CD1c-positive myeloid dendritic cell (primary cell): ENCODE results near the gene SSC4D.
"Not testable (repeated sequence)": the region's sequence is repeated elsewhere in the genome, so short reads cannot be mapped to it uniquely, and the experiment has no call there.

ENCODE experiments used
- DNase-seq: peaks from one replicate; pipeline ENCODE4 v3.0.0-alpha.2; 2016; ENCODE audit errors: extremely low spot score

SSC4D gene

GRCh38 chr7:76421097-76421496, 11.6 kb upstream of the SSC4D start:
- DNase-seq, result not testable (repeated sequence)

DNA sequence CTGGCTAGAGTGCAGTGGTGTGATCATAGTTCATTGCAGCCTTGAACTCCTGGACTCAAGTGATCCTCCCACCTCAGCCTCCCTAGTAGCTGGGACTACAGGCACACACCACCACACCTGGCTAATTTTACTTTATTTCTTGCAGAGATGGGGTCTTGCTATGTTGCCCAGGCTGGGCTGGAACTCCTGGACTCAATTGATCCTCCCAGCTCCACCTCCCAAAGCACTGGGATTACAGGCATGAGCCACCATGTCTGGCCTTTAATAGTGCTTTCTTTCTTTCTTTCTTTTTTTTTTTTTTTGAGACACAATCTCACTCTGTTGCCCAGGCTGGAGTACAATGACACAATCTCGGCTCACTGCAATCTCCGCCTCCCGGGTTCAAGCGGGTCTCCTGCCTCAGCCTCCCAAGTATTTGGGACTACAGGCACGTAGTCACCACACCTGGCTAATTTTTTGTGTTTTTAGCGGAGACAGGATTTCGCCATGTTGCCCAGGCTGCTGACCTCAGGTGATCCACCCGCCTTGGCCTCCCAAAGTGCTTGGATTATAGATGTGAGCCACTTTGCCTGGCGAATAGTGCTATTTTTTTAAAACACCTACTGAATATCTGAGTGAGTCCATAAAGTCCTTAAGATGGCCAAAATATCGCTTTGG, 8.3 kb upstream of the SSC4D start:
- DNase-seq, result not testable (repeated sequence)

- DNase-seq, result no peak
Observed at GRCh38 chr7:76412249-76412648, 2.8 kb upstream of the SSC4D start.

DNA sequence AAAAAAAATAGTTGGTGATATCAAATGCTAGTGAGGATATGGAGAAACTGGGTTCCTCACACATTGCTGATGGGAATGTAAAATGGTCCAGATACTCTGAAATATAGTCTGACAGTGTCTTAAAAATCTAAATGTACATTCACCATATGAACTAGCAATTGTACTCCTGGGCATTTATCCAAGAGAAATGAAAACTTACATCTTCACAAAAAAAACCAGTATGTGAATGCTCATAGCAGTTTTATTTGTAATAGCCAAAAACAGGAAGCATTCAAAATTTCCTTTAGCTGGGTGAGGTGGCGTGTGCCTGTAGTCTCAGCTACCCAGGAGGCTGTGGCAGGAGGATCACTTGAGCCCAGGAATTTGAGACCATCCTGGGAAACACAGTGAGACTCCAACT, 2.1 kb upstream of the SSC4D start:
- peak; percentile 57 for DNase-seq

DNA sequence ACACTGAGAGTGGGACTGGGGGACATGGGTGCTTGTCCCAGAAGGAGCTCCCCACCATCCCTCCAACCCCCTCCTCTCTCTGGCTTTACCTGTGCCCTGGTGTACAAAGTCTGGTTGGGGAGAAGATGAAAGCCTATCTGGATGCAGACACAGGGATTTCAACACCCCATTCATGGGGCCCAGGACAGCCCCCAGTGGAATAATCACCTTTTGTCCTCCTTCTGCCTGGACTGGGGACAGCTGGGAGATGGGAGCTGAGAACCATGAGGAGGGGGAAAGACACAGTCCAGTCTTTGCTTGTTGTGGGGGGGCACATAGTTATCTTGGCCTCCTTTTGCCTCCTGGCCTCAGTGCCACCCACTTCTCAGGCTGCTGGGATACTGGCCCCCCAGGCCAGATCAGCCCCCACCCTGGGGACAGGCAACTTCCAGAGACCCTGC, 1.4 kb downstream of the SSC4D start:
- DNase-seq, result no peak

DNA sequence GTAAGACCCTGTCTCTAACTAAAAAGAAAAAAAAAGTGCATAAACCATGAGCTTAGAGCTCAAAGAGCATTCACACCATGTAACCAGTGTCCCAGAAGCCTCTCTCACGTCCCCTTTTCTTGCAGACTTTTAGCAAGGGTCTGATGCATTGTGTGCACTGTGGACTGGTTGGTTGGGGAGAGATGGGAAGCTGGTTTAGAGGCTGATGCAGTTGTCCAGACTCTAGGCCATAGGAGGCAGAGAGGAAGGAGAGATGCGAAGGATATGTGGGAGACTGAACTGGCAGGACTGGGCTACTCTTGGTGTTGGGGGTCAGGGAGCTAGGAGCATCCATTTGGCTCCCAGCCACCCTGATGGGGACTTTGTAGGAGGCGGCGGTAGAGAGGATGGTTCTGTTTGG, 1.8 kb downstream of the SSC4D start:
- DNase-seq, result no peak

- no peak for DNase-seq
Observed at GRCh38 chr7:76405738-76406137, 3.8 kb downstream of the SSC4D start.

- peak; percentile 85 for DNase-seq
Observed at GRCh38 chr7:76403780-76404494, 5.6 kb downstream of the SSC4D start.

GRCh38 chr7:76403097-76403496, 6.4 kb downstream of the SSC4D start:
- DNase-seq, result peak; percentile 95

DNA sequence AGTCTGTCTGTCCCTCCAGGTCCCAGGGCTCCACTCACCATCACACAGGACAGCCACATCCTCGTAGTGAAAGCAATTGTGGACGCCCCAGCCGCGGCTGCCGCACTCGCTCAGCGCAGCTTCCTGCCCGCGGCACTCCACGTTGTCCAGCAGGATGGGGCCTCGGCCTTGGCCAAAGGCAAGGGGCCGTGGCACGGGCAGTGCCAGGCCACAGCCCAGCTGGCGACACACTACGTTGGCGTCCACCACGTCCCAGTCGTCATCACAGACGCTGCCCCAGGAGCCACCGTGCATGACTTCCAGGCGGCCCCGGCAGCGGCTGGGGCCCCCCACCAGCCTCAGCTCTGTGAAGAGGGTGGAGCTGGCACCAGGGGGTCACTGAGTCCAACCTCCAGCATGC, 9.2 kb downstream of the SSC4D start:
- DNase-seq, result no peak

- peak; percentile 89 for DNase-seq
Observed at GRCh38 chr7:76397409-76398183, 11.9 kb downstream of the SSC4D start.

DNA sequence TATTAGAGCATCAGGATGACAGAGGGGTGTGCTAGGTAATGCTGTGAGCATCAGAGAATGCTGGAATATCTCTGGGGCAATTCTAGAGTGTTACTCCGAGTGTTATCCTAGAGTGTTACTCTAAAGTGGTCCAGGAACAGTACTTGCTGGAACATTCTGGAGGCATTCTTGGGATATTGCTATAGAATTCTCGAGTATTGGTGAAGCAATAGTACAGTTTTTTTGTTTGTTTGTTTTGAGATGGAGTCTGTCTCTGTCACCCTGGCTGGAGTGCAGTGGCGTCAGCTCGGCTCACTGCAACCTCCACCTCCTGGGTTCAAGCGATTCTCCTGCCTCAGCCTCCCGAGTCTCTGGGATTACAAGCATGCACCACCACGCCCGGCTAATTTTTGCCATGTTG, 12.6 kb downstream of the SSC4D start:
- DNase-seq, result no peak

DNA sequence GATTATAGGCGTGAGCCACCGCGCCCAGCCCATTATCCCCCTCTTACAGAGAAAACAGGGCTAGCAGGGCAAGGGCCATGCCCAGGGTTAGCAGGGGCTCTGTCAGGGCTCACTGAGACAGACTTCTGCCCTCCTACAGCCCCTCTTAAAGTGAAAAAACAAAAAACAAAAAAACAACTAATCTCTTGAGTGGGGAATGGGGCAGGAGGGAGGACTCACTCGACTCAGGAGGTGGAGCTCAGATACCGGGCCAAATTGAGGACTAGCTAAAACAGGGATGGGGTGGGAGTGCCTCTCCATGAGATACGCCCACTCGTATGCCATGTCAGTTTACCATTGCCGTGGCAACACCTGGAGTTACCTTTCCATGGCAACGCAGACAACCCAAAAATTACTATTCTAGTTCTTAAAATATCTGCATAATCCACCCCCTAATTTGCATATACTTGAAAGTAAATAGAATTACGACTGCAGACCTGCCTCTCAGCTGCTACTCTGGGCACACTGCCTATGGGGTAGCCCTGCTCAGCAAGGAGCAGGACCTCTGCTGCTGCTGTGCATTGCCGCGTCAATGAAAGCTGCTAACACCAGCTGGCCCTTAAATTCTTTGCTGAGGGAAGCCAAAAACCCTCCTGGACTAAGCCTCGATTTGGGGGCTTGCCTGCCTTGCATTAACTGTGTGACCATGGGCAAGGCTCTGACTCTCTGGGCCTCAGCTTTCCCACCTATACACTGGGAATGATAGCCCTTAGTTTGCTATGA, 13.4 kb downstream of the SSC4D start:
- no peak for DNase-seq

- not testable (repeated sequence) for DNase-seq
Observed at GRCh38 chr7:76395605-76395964, 13.9 kb downstream of the SSC4D start.

- peak; percentile 66 for DNase-seq
Observed at GRCh38 chr7:76394957-76395356, 14.5 kb downstream of the SSC4D start.

- DNase-seq, result peak; percentile 96
Observed at GRCh38 chr7:76393116-76394031, 16.1 kb downstream of the SSC4D start.

GRCh38 chr7:76392531-76393115, 16.9 kb downstream of the SSC4D start:
- DNase-seq, result no peak

DNA sequence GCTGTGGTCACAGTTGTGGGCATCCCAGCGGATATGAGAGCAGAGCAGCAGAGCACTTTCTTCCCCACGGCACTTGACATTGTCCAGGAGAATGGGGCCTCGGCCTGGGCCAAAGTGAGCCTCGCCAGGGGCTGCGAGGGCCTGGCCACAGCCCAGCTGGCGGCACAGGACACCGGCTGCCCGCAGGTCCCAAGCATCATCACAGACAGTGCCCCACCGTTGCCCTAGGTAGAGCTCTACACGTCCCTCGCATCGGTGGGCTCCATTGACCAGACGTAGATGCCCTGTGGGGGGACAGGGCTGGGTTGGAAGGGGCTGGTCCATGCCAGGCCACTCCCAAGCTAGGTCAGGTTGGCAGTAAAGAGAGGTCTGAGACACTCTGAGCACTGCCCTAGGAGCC, 19.4 kb downstream of the SSC4D start:
- DNase-seq, result no peak

GRCh38 chr7:76387789-76388188, 21.7 kb downstream of the SSC4D start:
- DNase-seq, result not testable (repeated sequence)

DNA sequence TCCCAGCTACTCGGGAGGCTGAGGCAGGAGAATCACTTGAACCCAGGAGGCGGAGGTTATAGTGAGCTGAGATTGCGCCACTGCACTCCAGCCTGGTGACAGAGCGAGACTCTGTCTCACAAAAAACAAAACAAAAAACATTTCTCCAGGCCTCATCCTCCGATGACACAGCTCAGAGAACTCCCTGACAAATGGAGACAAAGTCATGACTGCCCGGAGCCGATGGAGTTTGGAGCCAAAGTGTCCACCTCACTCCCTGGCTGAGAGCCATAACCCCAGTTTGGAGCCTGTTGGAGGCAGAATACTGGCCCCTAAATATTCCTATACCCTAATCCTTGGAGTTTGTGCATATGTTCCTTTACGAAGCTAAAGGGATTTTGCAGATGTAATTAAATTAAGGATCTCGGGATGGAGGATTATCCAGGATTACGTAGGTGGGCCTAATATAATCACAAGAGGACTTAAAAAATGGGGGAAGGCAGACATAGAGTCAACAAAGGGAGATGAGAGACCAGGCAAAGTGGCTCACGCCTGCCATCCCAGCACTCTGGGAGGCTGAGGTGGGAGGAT, 22.7 kb downstream of the SSC4D start:
- no peak for DNase-seq
